Measurements from ENCODE around the gene TDRD15.

DNA sequence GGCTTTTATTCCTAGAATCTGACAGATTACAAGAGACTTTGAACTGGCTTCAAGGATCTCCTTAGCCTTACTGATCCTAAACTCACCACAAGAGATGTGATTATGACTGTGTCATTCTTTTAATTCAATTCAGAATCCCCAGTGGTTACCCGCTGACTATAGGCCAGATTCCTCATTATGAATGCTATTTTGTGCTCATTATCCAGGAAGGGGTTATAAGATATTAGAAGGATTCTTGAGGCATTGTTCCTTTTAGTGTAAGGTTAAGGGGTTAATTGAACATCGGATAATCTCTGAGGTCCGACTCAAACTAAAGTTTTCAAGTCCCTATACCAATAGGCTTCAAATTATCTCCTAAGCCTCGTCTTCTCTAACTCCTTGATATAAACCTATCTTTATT lies 39.4 kb upstream of the TDRD15 start:
- TF ChIP-seq, protein P1, sequence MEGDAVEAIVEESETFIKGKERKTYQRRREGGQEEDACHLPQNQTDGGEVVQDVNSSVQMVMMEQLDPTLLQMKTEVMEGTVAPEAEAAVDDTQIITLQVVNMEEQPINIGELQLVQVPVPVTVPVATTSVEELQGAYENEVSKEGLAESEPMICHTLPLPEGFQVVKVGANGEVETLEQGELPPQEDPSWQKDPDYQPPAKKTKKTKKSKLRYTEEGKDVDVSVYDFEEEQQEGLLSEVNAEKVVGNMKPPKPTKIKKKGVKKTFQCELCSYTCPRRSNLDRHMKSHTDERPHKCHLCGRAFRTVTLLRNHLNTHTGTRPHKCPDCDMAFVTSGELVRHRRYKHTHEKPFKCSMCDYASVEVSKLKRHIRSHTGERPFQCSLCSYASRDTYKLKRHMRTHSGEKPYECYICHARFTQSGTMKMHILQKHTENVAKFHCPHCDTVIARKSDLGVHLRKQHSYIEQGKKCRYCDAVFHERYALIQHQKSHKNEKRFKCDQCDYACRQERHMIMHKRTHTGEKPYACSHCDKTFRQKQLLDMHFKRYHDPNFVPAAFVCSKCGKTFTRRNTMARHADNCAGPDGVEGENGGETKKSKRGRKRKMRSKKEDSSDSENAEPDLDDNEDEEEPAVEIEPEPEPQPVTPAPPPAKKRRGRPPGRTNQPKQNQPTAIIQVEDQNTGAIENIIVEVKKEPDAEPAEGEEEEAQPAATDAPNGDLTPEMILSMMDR (IDR thresholded peaks at IDR 0.05; ENCODE audit: low read depth, low read length, missing input control), result no peak
- TF ChIP-seq FOXA1 (IDR thresholded peaks at IDR 0.05), result no peak
- TF ChIP-seq JUND (IDR thresholded peaks at IDR 0.05), result no peak
- TF ChIP-seq GABPA (IDR thresholded peaks at IDR 0.05 in 1 of 2, conservative IDR thresholded peaks at IDR 0.05 in 1 of 2), result no peak
- no peak for TF ChIP-seq SP1 (IDR thresholded peaks at IDR 0.05)
- TF ChIP-seq, protein P2, sequence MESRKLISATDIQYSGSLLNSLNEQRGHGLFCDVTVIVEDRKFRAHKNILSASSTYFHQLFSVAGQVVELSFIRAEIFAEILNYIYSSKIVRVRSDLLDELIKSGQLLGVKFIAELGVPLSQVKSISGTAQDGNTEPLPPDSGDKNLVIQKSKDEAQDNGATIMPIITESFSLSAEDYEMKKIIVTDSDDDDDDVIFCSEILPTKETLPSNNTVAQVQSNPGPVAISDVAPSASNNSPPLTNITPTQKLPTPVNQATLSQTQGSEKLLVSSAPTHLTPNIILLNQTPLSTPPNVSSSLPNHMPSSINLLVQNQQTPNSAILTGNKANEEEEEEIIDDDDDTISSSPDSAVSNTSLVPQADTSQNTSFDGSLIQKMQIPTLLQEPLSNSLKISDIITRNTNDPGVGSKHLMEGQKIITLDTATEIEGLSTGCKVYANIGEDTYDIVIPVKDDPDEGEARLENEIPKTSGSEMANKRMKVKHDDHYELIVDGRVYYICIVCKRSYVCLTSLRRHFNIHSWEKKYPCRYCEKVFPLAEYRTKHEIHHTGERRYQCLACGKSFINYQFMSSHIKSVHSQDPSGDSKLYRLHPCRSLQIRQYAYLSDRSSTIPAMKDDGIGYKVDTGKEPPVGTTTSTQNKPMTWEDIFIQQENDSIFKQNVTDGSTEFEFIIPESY (IDR thresholded peaks at IDR 0.05), result no peak
- no peak for TF ChIP-seq EGR1 (IDR thresholded peaks at IDR 0.05; ENCODE audit: low read depth in 2 of 2)
